HCT116 (cell line): ENCODE results near the gene METRN. TPM values are rescaled to one million over a fixed set of nuclear protein-coding genes. Genes with fewer than 3 reads are reported as not detected.

Source experiments
- ATAC-seq: fragments of 200-7000 bp; cut with Tn5 transposase; 2 replicates; pipeline ENCODE4 v1.9.1; 2020; ENCODE audit warnings: mild to moderate bottlenecking, moderate library complexity
- BruUV-seq: library from RNA; stranded (reverse); fragments of 400-500 nt; replicated peaks from 2 replicates; lab custom pipeline; 2021; lab: Mats Ljungman, UMichigan
- CTCF ChIA-PET: fragments of 300-600 bp; sonication (Branson Sonifier 250); formaldehyde crosslinking; loops from one replicate; lab custom pipeline; 2021; ENCODE audit warnings: antibody characterized with exemption; lab: Charles Lee
- POLR2A ChIA-PET: fragments of 300-600, 350-600 bp; sonication (Branson Sonifier 250); formaldehyde crosslinking; loops from one replicate; lab custom pipeline; 2021; ENCODE audit warnings: antibody characterized with exemption; lab: Charles Lee
- RAD21 ChIA-PET, 2 experiments: fragments of 300-600 bp; sonication (Branson Sonifier 250); formaldehyde crosslinking; loops; one replicate each; lab custom pipeline; 2023; ENCODE audit warnings: low total read pairs in 2 of 2; ENCODE audit not compliant: uncharacterized antibody in 2 of 2, unreplicated experiment in 2 of 2, low non-redundant PET in 1 of 2; lab: Charles Lee
- DNase-seq: peaks from one replicate; pipeline ENCODE4 v3.0.0-alpha.2; 2010; ENCODE audit warnings: low read depth, low spot score
- H2AFZ ChIP-seq: fragments of 200-600 bp; shearing (Covaris generic), sonication (generic); 2 replicates; pipeline ENCODE4 v1.6.1; 2017; ENCODE audit warnings: low read depth, mixed run types, mixed read lengths, antibody characterized with exemption, low read length; ENCODE audit not compliant: poor library complexity, severe bottlenecking
- H3K27ac ChIP-seq: 2 replicates; pipeline ENCODE4 v1.5.1; 2012; ENCODE audit warnings: low read depth, low read length
- H3K27me3 ChIP-seq: fragments of 200-600 bp; sonication (generic); 2 replicates; pipeline ENCODE4 v1.6.1; 2016; ENCODE audit warnings: mixed run types, low read length, mixed read lengths; ENCODE audit not compliant: insufficient read depth
- H3K36me3 ChIP-seq, 2 experiments: fragments of 200-500 bp in 1 of 2; fragments of 200-600 bp in 1 of 2; sonication (Bioruptor generic) in 1 of 2; sonication (generic) in 1 of 2; 2 replicates each; pipeline versions ENCODE4 v1.5.1 to v1.6.1; 2014 to 2016; ENCODE audit warnings: low read length in 2 of 2, inconsistent platforms in 1 of 2, mixed read lengths in 1 of 2, mixed run types in 1 of 2; ENCODE audit not compliant: insufficient read depth in 2 of 2, control insufficient read depth in 1 of 2
- H3K4me1 ChIP-seq, 2 experiments: fragments of 200-600 bp in 1 of 2; sonication (generic) in 1 of 2; 2 replicates each; pipeline versions ENCODE4 v1.5.1 to v1.6.1; 2012 to 2017; ENCODE audit warnings: low read length in 2 of 2, inconsistent platforms in 1 of 2, mild to moderate bottlenecking in 1 of 2, mixed read lengths in 1 of 2, mixed run types in 1 of 2, moderate library complexity in 1 of 2; ENCODE audit not compliant: insufficient read depth in 2 of 2, control insufficient read depth in 1 of 2
- H3K4me2 ChIP-seq: fragments of 200-600 bp; sonication (generic); 2 replicates; pipeline ENCODE4 v1.6.1; 2017; ENCODE audit warnings: mixed run types, low read length, mixed read lengths
- H3K4me3 ChIP-seq, 2 experiments: fragments of 200-600 bp in 1 of 2; sonication (generic) in 1 of 2; replicated peaks in 1 of 2; 2 replicates each; pipeline ENCODE4 v1.5.1; 2011 to 2016; ENCODE audit warnings: low read length in 2 of 2, control low read depth in 1 of 2, low read depth in 1 of 2, mild to moderate bottlenecking in 1 of 2, mixed read lengths in 1 of 2, mixed run types in 1 of 2
- H3K79me2 ChIP-seq: fragments of 200-600 bp; sonication (generic); 2 replicates; pipeline ENCODE4 v1.6.1; 2017; ENCODE audit warnings: mild to moderate bottlenecking, mixed run types, low read length, moderate library complexity, mixed read lengths; ENCODE audit not compliant: insufficient read depth
- H3K9ac ChIP-seq: fragments of 200-600 bp; sonication (generic); 2 replicates; pipeline ENCODE4 v1.6.1; 2016; ENCODE audit warnings: low read length, mixed read lengths
- H3K9me2 ChIP-seq: fragments of 200-600 bp; sonication (generic), shearing (Covaris generic); 2 replicates; pipeline ENCODE4 v1.6.1; 2017; ENCODE audit warnings: mixed run types, mild to moderate bottlenecking, moderate library complexity; ENCODE audit not compliant: insufficient read depth
- H3K9me3 ChIP-seq, 2 experiments: fragments of 200-500 bp in 1 of 2; fragments of 200-600 bp in 1 of 2; sonication (Bioruptor generic) in 1 of 2; sonication (generic) in 1 of 2; 2 replicates each; pipeline ENCODE4 v1.6.1; 2014 to 2017; ENCODE audit warnings: low read length in 2 of 2, mixed read lengths in 2 of 2, inconsistent platforms in 1 of 2, low read depth in 1 of 2, mild to moderate bottlenecking in 1 of 2, mixed run types in 1 of 2, moderate library complexity in 1 of 2; ENCODE audit not compliant: control insufficient read depth in 1 of 2, insufficient read depth in 1 of 2
- H4K20me1 ChIP-seq: fragments of 200-600 bp; sonication (generic), shearing (Covaris generic); 2 replicates; pipeline ENCODE4 v1.6.1; 2017; ENCODE audit warnings: mixed run types, mild to moderate bottlenecking, moderate library complexity; ENCODE audit not compliant: insufficient read depth
- EZH2phosphoT487 ChIP-seq: fragments of 200-600 bp; IDR thresholded peaks from 2 replicates; pipeline ENCODE4 v1.6.1; 2018; ENCODE audit warnings: antibody characterized with exemption, borderline replicate concordance
- RAD21 ChIP-seq: IDR thresholded peaks from 2 replicates; pipeline ENCODE4 v1.6.1; 2012; ENCODE audit warnings: low read depth, mild to moderate bottlenecking
- SIN3A ChIP-seq: IDR thresholded peaks from 2 replicates; pipeline ENCODE4 v1.6.1; 2012; ENCODE audit warnings: low read depth
- YY1 ChIP-seq: IDR thresholded peaks from 2 replicates; pipeline ENCODE4 v1.6.1; 2011; ENCODE audit warnings: low read length, low read depth, moderate library complexity, mild to moderate bottlenecking; ENCODE audit not compliant: insufficient replicate concordance; ENCODE audit errors: extremely low read depth
- ZNF274 ChIP-seq: fragments of 200-500 bp; sonication (Bioruptor generic); IDR thresholded peaks from 2 replicates; pipeline ENCODE4 v1.6.1; 2014; ENCODE audit warnings: mild to moderate bottlenecking, low read depth, low read length, inconsistent platforms
- intact Hi-C: fragments of 100-400 bp; cut with micrococcal nuclease; formaldehyde crosslinking; loops from 2 replicates; pipeline ENCODE4 v1.10.0; 2022
- total RNA-seq: library from RNA; stranded (reverse); gene quantifications from one replicate; pipeline ENCODE4 v1.2.1, GENCODE V29; 2021; ENCODE audit not compliant: unreplicated experiment
- TF ChIP-seq, protein P1 (sequence below): IDR thresholded peaks from 2 replicates; pipeline ENCODE4 v1.6.1; 2012; ENCODE audit warnings: low read depth

METRN gene
- total RNA-seq, 1 experiment from 2014 or later = 193 TPM

DNA sequence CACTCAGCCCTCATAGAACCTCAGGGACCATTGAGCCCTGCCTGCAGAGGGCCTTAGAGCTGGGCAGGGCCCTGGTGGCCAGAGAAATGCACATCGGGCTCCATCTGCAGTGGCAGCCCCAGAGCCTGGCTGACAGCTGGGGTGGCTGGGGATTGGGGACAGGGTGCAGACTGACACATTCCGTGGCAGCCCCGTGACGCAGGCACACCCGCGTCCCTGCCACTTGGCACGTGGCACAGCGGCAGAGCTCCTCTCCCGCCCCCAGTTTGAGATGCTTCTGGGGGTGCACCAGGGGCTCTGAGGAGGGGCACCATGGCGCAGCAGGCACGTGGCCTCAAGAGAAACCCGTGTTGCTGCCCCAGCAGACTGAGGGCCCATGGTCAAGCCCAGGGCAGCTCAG, 11.5 kb upstream of the METRN start:
- Histone ChIP-seq H3K4me3 (no peak overlapping the region; a peak in 1 of 4 replicates), H3K27ac (no peak overlapping the region; the same call in 1 of the 2 replicates), H3K27me3 (no peaks in the 10 kb centered on the region), H3K4me2 (no peak overlapping the region), H3K9ac (no peak overlapping the region), H4K20me1 (no peaks in the 10 kb centered on the region), H3K9me2 (no peaks in the 10 kb centered on the region), H3K36me3 (no peaks in the 10 kb centered on the region; a peak in 2 of 4 replicates), H3K9me3 (no peaks in the 10 kb centered on the region), H3K79me2 (peaks cover 38% of the 10 kb centered on the region), H2AFZ (no peak overlapping the region), H3K4me1 (peaks cover 0 to 21% of the 10 kb centered on the region in 2 experiments; a peak in 3 of 4 replicates)
- POLR2A ChIA-PET = no interaction called here
- RAD21 ChIA-PET = no interaction called here
- ATAC-seq (no peak), DNase-seq (no peak)
- intact Hi-C loops = no loop called here
- no TSS peak for BruUV-seq
- CTCF ChIA-PET = interaction anchor here (1.2 kb wide), 1 partner anchor 17 kb away, joined by 3 read pairs; no protein-coding TSS in a partner anchor
- TF ChIP-seq EZH2phosphoT487 (no peak), RAD21 (no peak), YY1 (no peak), SIN3A (no peak), ZNF274 (no peak)
- TF ChIP-seq, protein P1, sequence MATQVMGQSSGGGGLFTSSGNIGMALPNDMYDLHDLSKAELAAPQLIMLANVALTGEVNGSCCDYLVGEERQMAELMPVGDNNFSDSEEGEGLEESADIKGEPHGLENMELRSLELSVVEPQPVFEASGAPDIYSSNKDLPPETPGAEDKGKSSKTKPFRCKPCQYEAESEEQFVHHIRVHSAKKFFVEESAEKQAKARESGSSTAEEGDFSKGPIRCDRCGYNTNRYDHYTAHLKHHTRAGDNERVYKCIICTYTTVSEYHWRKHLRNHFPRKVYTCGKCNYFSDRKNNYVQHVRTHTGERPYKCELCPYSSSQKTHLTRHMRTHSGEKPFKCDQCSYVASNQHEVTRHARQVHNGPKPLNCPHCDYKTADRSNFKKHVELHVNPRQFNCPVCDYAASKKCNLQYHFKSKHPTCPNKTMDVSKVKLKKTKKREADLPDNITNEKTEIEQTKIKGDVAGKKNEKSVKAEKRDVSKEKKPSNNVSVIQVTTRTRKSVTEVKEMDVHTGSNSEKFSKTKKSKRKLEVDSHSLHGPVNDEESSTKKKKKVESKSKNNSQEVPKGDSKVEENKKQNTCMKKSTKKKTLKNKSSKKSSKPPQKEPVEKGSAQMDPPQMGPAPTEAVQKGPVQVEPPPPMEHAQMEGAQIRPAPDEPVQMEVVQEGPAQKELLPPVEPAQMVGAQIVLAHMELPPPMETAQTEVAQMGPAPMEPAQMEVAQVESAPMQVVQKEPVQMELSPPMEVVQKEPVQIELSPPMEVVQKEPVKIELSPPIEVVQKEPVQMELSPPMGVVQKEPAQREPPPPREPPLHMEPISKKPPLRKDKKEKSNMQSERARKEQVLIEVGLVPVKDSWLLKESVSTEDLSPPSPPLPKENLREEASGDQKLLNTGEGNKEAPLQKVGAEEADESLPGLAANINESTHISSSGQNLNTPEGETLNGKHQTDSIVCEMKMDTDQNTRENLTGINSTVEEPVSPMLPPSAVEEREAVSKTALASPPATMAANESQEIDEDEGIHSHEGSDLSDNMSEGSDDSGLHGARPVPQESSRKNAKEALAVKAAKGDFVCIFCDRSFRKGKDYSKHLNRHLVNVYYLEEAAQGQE = no peak
